Neural cell (in vitro differentiated cells): Measurements from ENCODE around the gene ZNF418. TPM values are rescaled to one million over a fixed set of nuclear protein-coding genes. Genes with fewer than 3 reads are reported as not detected.

Experiments used
- H2AFZ ChIP-seq: fragments of 200-600, 300-800 bp; sonication (generic), shearing (Covaris generic); 2 replicates; pipeline ENCODE4 v1.6.0; 2014; ENCODE audit warnings: low read depth, mild to moderate bottlenecking, antibody characterized with exemption, low read length, moderate library complexity
- H3F3A ChIP-seq: fragments of 200-600 bp; shearing (Covaris generic); 2 replicates; pipeline ENCODE4 v1.6.1; 2016; ENCODE audit warnings: mild to moderate bottlenecking, moderate library complexity, mixed read lengths, antibody characterized with exemption, low read length; ENCODE audit not compliant: insufficient read depth, poor library complexity, severe bottlenecking
- H3K27ac ChIP-seq: fragments of 200-600, 300-800 bp; sonication (generic), shearing (Covaris generic); 2 replicates; pipeline ENCODE4 v1.5.1; 2014; ENCODE audit warnings: mild to moderate bottlenecking, low read length, moderate library complexity
- H3K27me3 ChIP-seq: fragments of 300-800, 200-600 bp; sonication (generic), shearing (Covaris generic); 2 replicates; pipeline ENCODE4 v1.6.0; 2014; ENCODE audit warnings: mild to moderate bottlenecking, low read depth, low read length, moderate library complexity; ENCODE audit not compliant: insufficient read depth
- H3K36me3 ChIP-seq: fragments of 300-800, 200-600 bp; sonication (generic), shearing (Covaris generic); 2 replicates; pipeline ENCODE4 v1.5.1; 2014; ENCODE audit warnings: mild to moderate bottlenecking, antibody characterized with exemption, low read length, moderate library complexity; ENCODE audit not compliant: insufficient read depth
- H3K4me2 ChIP-seq: fragments of 300-800, 200-600 bp; sonication (generic), shearing (Covaris generic); 2 replicates; pipeline ENCODE4 v1.6.0; 2014; ENCODE audit warnings: mild to moderate bottlenecking, low read length
- H3K4me3 ChIP-seq: fragments of 300-800, 200-600 bp; sonication (generic), shearing (Covaris generic); 2 replicates; pipeline ENCODE4 v1.5.1; 2014; ENCODE audit warnings: mild to moderate bottlenecking, low read length, moderate library complexity
- H3K79me2 ChIP-seq: fragments of 200-600 bp; shearing (Covaris generic); replicated peaks from 2 replicates; pipeline ENCODE4 v1.6.0; 2014; ENCODE audit warnings: mild to moderate bottlenecking, low read length, moderate library complexity; ENCODE audit not compliant: insufficient read depth
- H3K9ac ChIP-seq: fragments of 300-800, 200-600 bp; sonication (generic), shearing (Covaris generic); 2 replicates; pipeline ENCODE4 v1.6.1; 2016; ENCODE audit warnings: mild to moderate bottlenecking, low read length, mixed read lengths
- H3K9me2 ChIP-seq: fragments of 200-600 bp; shearing (Covaris generic); 2 replicates; pipeline ENCODE4 v1.6.1; 2016; ENCODE audit warnings: mild to moderate bottlenecking, low read length, mixed read lengths; ENCODE audit not compliant: insufficient read depth
- H3K9me3 ChIP-seq: fragments of 200-600, 300-800 bp; sonication (generic), shearing (Covaris generic); 2 replicates; pipeline ENCODE4 v1.6.1; 2016; ENCODE audit warnings: mild to moderate bottlenecking, mixed run types, low read length, moderate library complexity, mixed read lengths
- H4K20me1 ChIP-seq: fragments of 200-600 bp; shearing (Covaris generic); 2 replicates; pipeline ENCODE4 v1.6.1; 2016; ENCODE audit warnings: mild to moderate bottlenecking, mixed run types; ENCODE audit not compliant: insufficient read depth
- EP300 ChIP-seq: fragments of 450-650 bp; conservative IDR thresholded peaks from 2 replicates; pipeline ENCODE4 v1.6.1; 2014; ENCODE audit warnings: antibody characterized with exemption, mild to moderate bottlenecking, moderate library complexity; ENCODE audit not compliant: poor library complexity, severe bottlenecking
- EZH2 ChIP-seq: fragments of 200-600, 300-800 bp; shearing (Covaris generic), sonication (generic); IDR thresholded peaks from 2 replicates; pipeline ENCODE4 v1.6.1; 2014; ENCODE audit warnings: antibody characterized with exemption, low read length, borderline replicate concordance, mild to moderate bottlenecking; ENCODE audit not compliant: insufficient read depth, poor library complexity, severe bottlenecking
- MXI1 ChIP-seq: fragments of 450-650 bp; conservative IDR thresholded peaks from 2 replicates; pipeline ENCODE4 v1.6.1; 2014; ENCODE audit warnings: antibody characterized with exemption, mild to moderate bottlenecking; ENCODE audit not compliant: poor library complexity, severe bottlenecking
- POLR2AphosphoS5 ChIP-seq: IDR thresholded peaks from 2 replicates; pipeline ENCODE4 v1.6.1; 2012
- RAD21 ChIP-seq: fragments of 450-650 bp; conservative IDR thresholded peaks from 2 replicates; pipeline ENCODE4 v1.6.1; 2014; ENCODE audit warnings: antibody characterized with exemption, mild to moderate bottlenecking, moderate library complexity
- SMC3 ChIP-seq: fragments of 450-650 bp; conservative IDR thresholded peaks from 2 replicates; pipeline ENCODE4 v1.6.1; 2014; ENCODE audit warnings: antibody characterized with exemption, mild to moderate bottlenecking, moderate library complexity; ENCODE audit not compliant: poor library complexity
- TAF1 ChIP-seq: IDR thresholded peaks from 2 replicates; pipeline ENCODE4 v1.6.1; 2012; ENCODE audit warnings: low read depth
- polyA plus RNA-seq: library from polyadenylated mRNA; depleted of rRNA; stranded (reverse); fragments of >200 nt; gene quantifications from 2 replicates; pipeline ENCODE4 v1.2.3, GENCODE V29; 2014
- TF ChIP-seq, protein P1 (sequence below): IDR thresholded peaks from 2 replicates; pipeline ENCODE4 v1.6.1; 2012; ENCODE audit warnings: borderline replicate concordance
- TF ChIP-seq, protein P2 (sequence below): fragments of 450-650 bp; IDR thresholded peaks from 2 replicates; pipeline ENCODE4 v1.5.1; 2014; ENCODE audit warnings: antibody characterized with exemption, mild to moderate bottlenecking, moderate library complexity; ENCODE audit not compliant: poor library complexity, severe bottlenecking

Gene ZNF418
- polyA plus RNA-seq, 1 donor from 2014 or later, result 27.6 TPM

DNA sequence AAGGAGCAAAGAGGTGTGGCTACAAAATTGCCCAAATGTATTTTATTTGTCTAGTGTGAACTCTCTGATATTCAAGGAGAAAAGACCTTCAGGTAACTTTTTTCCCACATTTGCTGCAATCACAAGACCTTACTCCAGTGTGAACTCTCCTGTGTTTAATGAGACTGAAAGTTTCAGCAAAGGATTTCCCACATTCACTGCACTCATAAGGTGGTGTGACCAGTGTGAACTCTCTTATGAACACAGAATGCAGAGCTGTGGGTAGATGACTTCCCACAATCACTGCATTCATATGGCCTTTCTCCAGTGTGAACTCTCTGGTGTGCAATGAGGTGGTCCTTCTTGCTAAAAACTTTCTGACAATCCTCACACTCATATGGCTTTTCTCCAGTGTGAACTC is 62.8 kb downstream of the ZNF418 start:
- Histone ChIP-seq H3F3A (no peaks in the 10 kb centered on the region), H3K4me3 (no peak overlapping the region), H4K20me1 (no peaks in the 10 kb centered on the region), H3K27ac (no peak overlapping the region), H3K9me2 (no peaks in the 10 kb centered on the region), H3K4me2 (no peak overlapping the region), H3K27me3 (no peaks in the 10 kb centered on the region), H2AFZ (no peak overlapping the region), H3K79me2 (no peaks in the 10 kb centered on the region), H3K36me3 (peaks cover 19% of the 10 kb centered on the region), H3K9ac (no peak overlapping the region), H3K9me3 (no peaks in the 10 kb centered on the region)
- no peak for TF ChIP-seq MXI1
- no peak for TF ChIP-seq EZH2
- TF ChIP-seq SMC3, result no peak
- TF ChIP-seq, protein P1, sequence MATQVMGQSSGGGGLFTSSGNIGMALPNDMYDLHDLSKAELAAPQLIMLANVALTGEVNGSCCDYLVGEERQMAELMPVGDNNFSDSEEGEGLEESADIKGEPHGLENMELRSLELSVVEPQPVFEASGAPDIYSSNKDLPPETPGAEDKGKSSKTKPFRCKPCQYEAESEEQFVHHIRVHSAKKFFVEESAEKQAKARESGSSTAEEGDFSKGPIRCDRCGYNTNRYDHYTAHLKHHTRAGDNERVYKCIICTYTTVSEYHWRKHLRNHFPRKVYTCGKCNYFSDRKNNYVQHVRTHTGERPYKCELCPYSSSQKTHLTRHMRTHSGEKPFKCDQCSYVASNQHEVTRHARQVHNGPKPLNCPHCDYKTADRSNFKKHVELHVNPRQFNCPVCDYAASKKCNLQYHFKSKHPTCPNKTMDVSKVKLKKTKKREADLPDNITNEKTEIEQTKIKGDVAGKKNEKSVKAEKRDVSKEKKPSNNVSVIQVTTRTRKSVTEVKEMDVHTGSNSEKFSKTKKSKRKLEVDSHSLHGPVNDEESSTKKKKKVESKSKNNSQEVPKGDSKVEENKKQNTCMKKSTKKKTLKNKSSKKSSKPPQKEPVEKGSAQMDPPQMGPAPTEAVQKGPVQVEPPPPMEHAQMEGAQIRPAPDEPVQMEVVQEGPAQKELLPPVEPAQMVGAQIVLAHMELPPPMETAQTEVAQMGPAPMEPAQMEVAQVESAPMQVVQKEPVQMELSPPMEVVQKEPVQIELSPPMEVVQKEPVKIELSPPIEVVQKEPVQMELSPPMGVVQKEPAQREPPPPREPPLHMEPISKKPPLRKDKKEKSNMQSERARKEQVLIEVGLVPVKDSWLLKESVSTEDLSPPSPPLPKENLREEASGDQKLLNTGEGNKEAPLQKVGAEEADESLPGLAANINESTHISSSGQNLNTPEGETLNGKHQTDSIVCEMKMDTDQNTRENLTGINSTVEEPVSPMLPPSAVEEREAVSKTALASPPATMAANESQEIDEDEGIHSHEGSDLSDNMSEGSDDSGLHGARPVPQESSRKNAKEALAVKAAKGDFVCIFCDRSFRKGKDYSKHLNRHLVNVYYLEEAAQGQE, result no peak
- no peak for TF ChIP-seq RAD21
- TF ChIP-seq EP300, result no peak
- TF ChIP-seq TAF1, result no peak
- TF ChIP-seq, protein P2, sequence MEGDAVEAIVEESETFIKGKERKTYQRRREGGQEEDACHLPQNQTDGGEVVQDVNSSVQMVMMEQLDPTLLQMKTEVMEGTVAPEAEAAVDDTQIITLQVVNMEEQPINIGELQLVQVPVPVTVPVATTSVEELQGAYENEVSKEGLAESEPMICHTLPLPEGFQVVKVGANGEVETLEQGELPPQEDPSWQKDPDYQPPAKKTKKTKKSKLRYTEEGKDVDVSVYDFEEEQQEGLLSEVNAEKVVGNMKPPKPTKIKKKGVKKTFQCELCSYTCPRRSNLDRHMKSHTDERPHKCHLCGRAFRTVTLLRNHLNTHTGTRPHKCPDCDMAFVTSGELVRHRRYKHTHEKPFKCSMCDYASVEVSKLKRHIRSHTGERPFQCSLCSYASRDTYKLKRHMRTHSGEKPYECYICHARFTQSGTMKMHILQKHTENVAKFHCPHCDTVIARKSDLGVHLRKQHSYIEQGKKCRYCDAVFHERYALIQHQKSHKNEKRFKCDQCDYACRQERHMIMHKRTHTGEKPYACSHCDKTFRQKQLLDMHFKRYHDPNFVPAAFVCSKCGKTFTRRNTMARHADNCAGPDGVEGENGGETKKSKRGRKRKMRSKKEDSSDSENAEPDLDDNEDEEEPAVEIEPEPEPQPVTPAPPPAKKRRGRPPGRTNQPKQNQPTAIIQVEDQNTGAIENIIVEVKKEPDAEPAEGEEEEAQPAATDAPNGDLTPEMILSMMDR, result no peak
- TF ChIP-seq POLR2AphosphoS5, result no peak

Other genes with a start within 250 kb of the ZNF418 start
- 25.1 and 25.5 TPM in 2 replicates for gene ZNF154, start 226.2 kb downstream of the ZNF418 start, polyA plus RNA-seq
- gene ZNF671, start 207.8 kb downstream of the ZNF418 start, polyA plus RNA-seq, result 14.8 and 26.2 TPM in 2 replicates
- 54.7 and 62.3 TPM in 2 replicates for gene ZNF776, start 188.6 kb downstream of the ZNF418 start, polyA plus RNA-seq
- gene ZNF586, start 165.7 kb downstream of the ZNF418 start, polyA plus RNA-seq, result 22.0 and 23.7 TPM in 2 replicates
- 6.0 and 8.8 TPM in 2 replicates for gene ZNF552, start 120.5 kb downstream of the ZNF418 start, polyA plus RNA-seq
- gene ZNF587B, start 105.1 kb downstream of the ZNF418 start, polyA plus RNA-seq, result 5.7 and 6.7 TPM in 2 replicates
- 16.8 and 23.3 TPM in 2 replicates for gene ZNF587, start 85.5 kb downstream of the ZNF418 start, polyA plus RNA-seq
- 12.4 and 17.7 TPM in 2 replicates for gene ZNF814, start 46.4 kb downstream of the ZNF418 start, polyA plus RNA-seq
- gene ZNF417, start 18.8 kb downstream of the ZNF418 start, polyA plus RNA-seq, result 21.7 and 25.0 TPM in 2 replicates
- gene ZNF256, start 12.3 kb upstream of the ZNF418 start, polyA plus RNA-seq, result 11.0 and 13.4 TPM in 2 replicates
- not detected in 2 replicates for gene C19orf18, start 39.1 kb upstream of the ZNF418 start, polyA plus RNA-seq
- 39.1 and 43.2 TPM in 2 replicates for gene ZNF606, start 67.4 kb upstream of the ZNF418 start, polyA plus RNA-seq
- 6.3 and 7.9 TPM in 2 replicates for gene ZSCAN1, start 98.6 kb upstream of the ZNF418 start, polyA plus RNA-seq
- 13.7 and 17.2 TPM in 2 replicates for gene ZNF135, start 123.9 kb upstream of the ZNF418 start, polyA plus RNA-seq
- 399 and 400 TPM in 2 replicates for gene ZSCAN18, start 162.8 kb upstream of the ZNF418 start, polyA plus RNA-seq
- 20.3 and 20.6 TPM in 2 replicates for gene ZNF329, start 215.4 kb upstream of the ZNF418 start, polyA plus RNA-seq
- gene ZNF274, start 247.7 kb upstream of the ZNF418 start, polyA plus RNA-seq, result 46.4 and 47.2 TPM in 2 replicates